Breast epithelium (tissue), 4 donors: ENCODE data around the gene ZC3H4. TPM values are rescaled to one million over a fixed set of nuclear protein-coding genes. Genes with fewer than 3 reads are reported as not detected.
"Not testable (repeated sequence)": the region's sequence is repeated elsewhere in the genome, so short reads cannot be mapped to it uniquely, and the experiment has no call there.

Source experiments
- DNase-seq, 2 donors: peaks; one replicate each; pipeline ENCODE4 v3.0.0-alpha.2; 2019; ENCODE audit warnings: low spot score in 2 of 2
- H3K27ac ChIP-seq, 2 donors: fragments of 200-600 bp; sonication (generic) in 1 of 2; one replicate each; pipeline ENCODE4 v1.5.1; 2016 to 2019; ENCODE audit warnings: mild to moderate bottlenecking in 1 of 2
- H3K27me3 ChIP-seq, 2 donors: fragments of 200-600 bp; sonication (generic) in 1 of 2; one replicate each; pipeline versions ENCODE4 v1.5.1 to v1.6.0; 2017 to 2019; ENCODE audit warnings: control low read depth in 1 of 2, mild to moderate bottlenecking in 1 of 2
- H3K36me3 ChIP-seq: fragments of 200-600 bp; one replicate; pipeline ENCODE4 v1.5.1; 2019
- H3K4me1 ChIP-seq, 2 donors: fragments of 200-600 bp; sonication (generic); one replicate each; pipeline ENCODE4 v1.5.1; 2016 to 2019; ENCODE audit warnings: control low read depth in 1 of 2
- H3K4me3 ChIP-seq, 3 donors: fragments of 200-600 bp; sonication (generic); 1 replicate in 2 of 3; 2 replicates in 1 of 3; pipeline ENCODE4 v1.5.1; 2016 to 2019; ENCODE audit warnings: mild to moderate bottlenecking in 3 of 3, moderate library complexity in 2 of 3
- H3K9me3 ChIP-seq, 2 donors: fragments of 200-600 bp; sonication (generic) in 1 of 2; one replicate each; pipeline ENCODE4 v1.5.1; 2016 to 2019; ENCODE audit warnings: control low read depth in 1 of 2
- POLR2A ChIP-seq: fragments of 450-650 bp; IDR thresholded peaks from one replicate; pipeline ENCODE4 v1.6.1; 2016; ENCODE audit warnings: antibody characterized with exemption, mild to moderate bottlenecking, moderate library complexity
- POLR2AphosphoS5 ChIP-seq, 3 donors: sonication (generic); formaldehyde crosslinking; IDR thresholded peaks; one replicate each; pipeline ENCODE4 v1.6.1; 2017; ENCODE audit warnings: antibody characterized with exemption in 3 of 3
- intact Hi-C: fragments of 100-400 bp; cut with DNase I; formaldehyde crosslinking; loops from one replicate; pipeline ENCODE4 v1.15.1; 2023; ENCODE audit warnings: low total_unique reads
- total RNA-seq, 3 donors: library from RNA; depleted of rRNA; stranded (reverse); fragments of >200 nt; gene quantifications; one replicate each; pipeline ENCODE4 v1.1.0, GENCODE V29; 2016
- TF ChIP-seq, protein P1 (sequence below), 3 donors: fragments of 450-650 bp; IDR thresholded peaks; one replicate each; pipeline ENCODE4 v1.5.1; 2016 to 2017; ENCODE audit warnings: antibody characterized with exemption in 3 of 3, mild to moderate bottlenecking in 3 of 3, moderate library complexity in 3 of 3

Gene ZC3H4
- total RNA-seq, 3 donors from 2014 or later, result 17.7 to 23.4 (median 19.5) TPM

DNA sequence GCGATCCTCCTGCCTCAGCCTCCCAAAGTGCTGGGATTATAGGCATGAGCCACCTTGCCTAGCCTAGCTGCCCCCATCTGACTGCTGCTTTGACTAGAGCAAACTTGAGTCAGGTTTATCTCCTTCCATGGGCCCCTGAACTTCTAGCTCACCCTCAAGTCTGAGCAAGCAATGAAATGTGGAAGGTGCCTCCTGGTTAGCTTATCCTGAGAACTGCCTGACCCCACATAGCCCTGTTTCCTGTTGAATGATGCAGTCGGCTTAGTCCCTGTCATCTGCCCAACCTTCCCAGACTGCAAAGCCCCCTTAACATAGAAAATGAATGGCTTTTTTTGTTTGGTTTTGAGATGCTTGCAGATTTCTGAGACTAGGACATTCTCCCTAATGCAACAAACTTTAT, 56.2 kb downstream of the ZC3H4 start:
- TF ChIP-seq, protein P1, sequence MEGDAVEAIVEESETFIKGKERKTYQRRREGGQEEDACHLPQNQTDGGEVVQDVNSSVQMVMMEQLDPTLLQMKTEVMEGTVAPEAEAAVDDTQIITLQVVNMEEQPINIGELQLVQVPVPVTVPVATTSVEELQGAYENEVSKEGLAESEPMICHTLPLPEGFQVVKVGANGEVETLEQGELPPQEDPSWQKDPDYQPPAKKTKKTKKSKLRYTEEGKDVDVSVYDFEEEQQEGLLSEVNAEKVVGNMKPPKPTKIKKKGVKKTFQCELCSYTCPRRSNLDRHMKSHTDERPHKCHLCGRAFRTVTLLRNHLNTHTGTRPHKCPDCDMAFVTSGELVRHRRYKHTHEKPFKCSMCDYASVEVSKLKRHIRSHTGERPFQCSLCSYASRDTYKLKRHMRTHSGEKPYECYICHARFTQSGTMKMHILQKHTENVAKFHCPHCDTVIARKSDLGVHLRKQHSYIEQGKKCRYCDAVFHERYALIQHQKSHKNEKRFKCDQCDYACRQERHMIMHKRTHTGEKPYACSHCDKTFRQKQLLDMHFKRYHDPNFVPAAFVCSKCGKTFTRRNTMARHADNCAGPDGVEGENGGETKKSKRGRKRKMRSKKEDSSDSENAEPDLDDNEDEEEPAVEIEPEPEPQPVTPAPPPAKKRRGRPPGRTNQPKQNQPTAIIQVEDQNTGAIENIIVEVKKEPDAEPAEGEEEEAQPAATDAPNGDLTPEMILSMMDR (IDR thresholded peaks at IDR 0.05), result no peak
- Histone ChIP-seq H3K36me3 (no peaks in the 10 kb centered on the region), H3K27ac (no peak overlapping the region), H3K4me1 (no peaks in the 10 kb centered on the region), H3K4me3 (no peak overlapping the region), H3K27me3 (no peaks in the 10 kb centered on the region), H3K9me3 (no peaks in the 10 kb centered on the region)
- DNase-seq, result no peak
- intact Hi-C loops, result no loop called here

DNA sequence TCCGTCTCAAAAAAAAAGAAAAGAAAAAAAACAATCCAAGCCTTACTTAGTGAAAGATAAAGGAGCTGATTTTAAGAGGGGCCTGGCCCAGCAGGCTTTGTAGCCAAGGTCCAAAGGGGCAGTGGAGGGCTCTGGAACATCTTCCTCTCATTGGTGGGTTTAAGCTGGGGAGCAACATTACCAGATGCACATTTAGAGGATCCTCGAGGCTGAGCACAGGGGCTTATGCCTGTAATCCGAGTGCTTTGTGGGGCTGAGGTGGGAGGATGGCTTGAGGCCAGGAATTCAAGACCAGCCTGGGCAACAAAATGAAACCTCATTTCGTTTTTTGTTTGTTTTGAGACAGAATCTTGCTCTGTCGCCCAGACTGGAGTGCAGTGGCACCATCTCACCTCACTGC, 57.2 kb downstream of the ZC3H4 start:
- no peaks in the 10 kb centered on the region for H3K36me3 ChIP-seq

DNA sequence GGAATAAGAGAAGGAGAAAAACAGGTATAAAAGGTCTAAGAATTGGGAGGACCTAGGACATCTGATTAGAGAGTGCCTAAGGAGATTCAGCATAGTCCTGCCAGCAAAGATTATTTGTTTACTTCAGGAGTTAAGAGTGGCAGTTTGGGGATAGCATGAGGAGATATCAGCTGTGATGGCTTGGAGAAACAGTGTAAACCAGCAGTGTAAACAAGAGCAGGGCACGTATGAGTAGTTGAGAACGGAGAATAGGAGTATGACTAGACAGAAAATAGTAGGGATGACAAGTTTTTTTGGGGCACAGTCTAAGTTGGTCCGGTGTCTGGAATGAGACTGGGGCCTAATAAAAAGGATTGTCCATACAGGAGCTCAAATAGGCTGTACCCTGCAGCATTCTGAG, 63.0 kb downstream of the ZC3H4 start:
- H3K4me3 ChIP-seq, H3K27ac ChIP-seq, H3K4me1 ChIP-seq, H3K9me3 ChIP-seq, DNase-seq, intact Hi-C loops, H3K36me3 ChIP-seq, H3K27me3 ChIP-seq: not testable (repeated sequence)

More for the DNA sequence above, 57.2 kb downstream of the ZC3H4 start:
- Histone ChIP-seq H3K4me1 (no peaks in the 10 kb centered on the region), H3K27ac (no peak overlapping the region), H3K27me3 (no peaks in the 10 kb centered on the region), H3K9me3 (no peaks in the 10 kb centered on the region), H3K4me3 (no peak overlapping the region)
- DNase-seq, result no peak
- TF ChIP-seq POLR2AphosphoS5 (IDR thresholded peaks at IDR 0.05) (no peak), POLR2A (no peak)
- TF ChIP-seq, protein P1 (IDR thresholded peaks at IDR 0.05), result no peak
- intact Hi-C loops, result no loop called here

DNA sequence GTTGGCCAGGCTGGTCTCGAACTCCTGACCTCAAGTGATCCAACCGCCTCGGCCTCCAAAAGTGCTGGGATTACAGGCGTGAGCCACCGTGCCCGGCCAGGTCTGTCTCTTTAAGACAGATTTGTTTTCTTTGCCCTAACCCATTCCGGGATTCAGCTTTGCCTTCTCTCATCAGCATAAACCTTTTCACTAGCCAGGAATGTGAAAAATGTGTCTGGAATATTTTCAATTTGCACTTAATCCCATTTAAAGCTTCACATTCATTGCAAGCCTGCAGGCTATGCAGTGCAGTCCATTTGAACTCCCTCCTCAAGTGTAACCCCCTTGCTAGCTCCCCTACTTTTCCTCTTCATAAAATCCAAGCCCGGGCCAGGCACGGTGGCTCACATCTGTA, 64.3 kb downstream of the ZC3H4 start:
- no peak for DNase-seq
- H3K9me3 ChIP-seq, result no peaks in the 10 kb centered on the region
- H3K27ac ChIP-seq, result no peak overlapping the region
- no peaks in the 10 kb centered on the region for H3K4me1 ChIP-seq
- intact Hi-C loops, result no loop called here
- peak overlapping the region in 2 of 3 donors; percentile 96 to 98 for H3K4me3 ChIP-seq
- TF ChIP-seq, protein P1 (IDR thresholded peaks at IDR 0.05), result no peak
- TF ChIP-seq POLR2A, result no peak
- TF ChIP-seq POLR2AphosphoS5 (IDR thresholded peaks at IDR 0.05), result no peak
- H3K27me3 ChIP-seq, result no peaks in the 10 kb centered on the region
- H3K36me3 ChIP-seq, result no peaks in the 10 kb centered on the region

DNA sequence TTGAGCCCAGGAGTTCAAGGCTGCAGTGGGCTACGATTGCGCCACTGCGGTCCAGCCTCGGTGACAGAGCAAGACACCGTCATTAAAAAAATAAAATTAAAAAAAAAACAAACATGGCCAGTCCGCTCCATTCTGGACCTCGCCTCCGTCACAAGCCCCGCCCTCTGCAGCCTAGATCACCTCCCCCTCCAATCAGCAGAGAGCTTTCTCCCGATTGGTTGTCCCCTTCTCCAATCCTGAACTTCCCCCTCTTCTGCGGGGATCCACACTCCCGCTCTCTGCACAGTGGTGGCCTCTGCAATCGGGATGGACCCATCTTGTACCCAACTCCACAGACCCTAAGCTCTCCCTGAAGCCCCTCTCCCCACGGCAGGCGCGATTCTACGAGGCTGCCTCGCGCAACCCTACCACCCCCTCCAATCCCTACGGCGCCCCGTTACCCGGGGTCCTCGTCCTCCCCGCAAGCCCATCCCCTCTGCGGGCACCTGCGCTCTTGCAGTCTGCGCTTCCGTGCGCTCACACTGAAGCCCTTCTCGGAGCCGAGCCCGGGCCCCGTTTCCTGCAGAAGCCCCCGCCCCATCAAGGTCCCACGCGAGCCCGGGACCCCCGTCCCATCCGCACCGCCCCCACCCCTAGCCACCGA, 65.7 kb downstream of the ZC3H4 start:
- Histone ChIP-seq H3K9me3 (no peaks in the 10 kb centered on the region), H3K36me3 (no peaks in the 10 kb centered on the region), H3K4me1 (no peaks in the 10 kb centered on the region), H3K4me3 (peak overlapping the region; percentile 76 to 98 (median 96)), H3K27ac (peak overlapping the region; percentile 79 to 80), H3K27me3 (no peaks in the 10 kb centered on the region)
- TF ChIP-seq, protein P1 (IDR thresholded peaks at IDR 0.05), result no peak
- TF ChIP-seq POLR2A, result no peak
- TF ChIP-seq POLR2AphosphoS5 (IDR thresholded peaks at IDR 0.05), result no peak
- DNase-seq, result peak; percentile 81
- intact Hi-C loops, result no loop called here
